Astrocyte of the spinal cord (primary cell): ENCODE results near the gene CAMK2B.
A peak's percentile ranks its signal among the peaks of the same experiment; 100 is the strongest.
"Not testable (repeated sequence)": the region's sequence is repeated elsewhere in the genome, so short reads cannot be mapped to it uniquely, and the experiment has no call there.

ENCODE experiments used
- DNase-seq: peaks from one replicate; pipeline ENCODE4 v3.0.0; 2011; ENCODE audit warnings: low read depth, low spot score
- H3K4me3 ChIP-seq: 2 replicates; pipeline ENCODE4 v1.5.1; 2011; ENCODE audit warnings: low read depth, mild to moderate bottlenecking, low read length, moderate library complexity
- in situ Hi-C: cut with HindIII; loops from 2 replicates; pipeline ENCODE4 v1.10.0; 2017; ENCODE audit warnings: low sequenced_read_pairs
- TF ChIP-seq, protein P1 (sequence below): IDR thresholded peaks from 2 replicates; pipeline ENCODE4 v1.5.1; 2012; ENCODE audit warnings: low read depth, mild to moderate bottlenecking, low read length, inconsistent platforms

The CAMK2B gene

DNA sequence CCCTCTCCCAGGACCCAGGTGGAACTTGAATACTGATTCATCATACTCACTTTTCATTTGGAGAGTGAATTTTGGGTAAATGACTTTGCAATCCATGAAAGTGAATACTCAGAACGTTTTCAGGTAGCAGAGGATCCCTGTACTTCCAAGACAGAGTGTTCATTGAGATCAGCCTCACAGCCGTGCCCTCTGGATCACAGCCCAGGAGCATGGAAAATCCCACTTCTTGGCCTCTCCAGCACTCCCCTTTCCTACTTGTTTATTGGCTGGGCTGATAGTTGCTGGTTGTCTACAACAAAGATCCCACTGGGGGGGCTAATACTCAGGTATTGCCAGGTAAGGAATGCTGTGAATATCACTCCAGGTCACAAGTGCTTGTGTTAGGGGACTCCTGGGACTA is 142.0 kb downstream of the CAMK2B start:
- in situ Hi-C loops: no loop called here
- DNase-seq: no peak
- TF ChIP-seq, protein P1, sequence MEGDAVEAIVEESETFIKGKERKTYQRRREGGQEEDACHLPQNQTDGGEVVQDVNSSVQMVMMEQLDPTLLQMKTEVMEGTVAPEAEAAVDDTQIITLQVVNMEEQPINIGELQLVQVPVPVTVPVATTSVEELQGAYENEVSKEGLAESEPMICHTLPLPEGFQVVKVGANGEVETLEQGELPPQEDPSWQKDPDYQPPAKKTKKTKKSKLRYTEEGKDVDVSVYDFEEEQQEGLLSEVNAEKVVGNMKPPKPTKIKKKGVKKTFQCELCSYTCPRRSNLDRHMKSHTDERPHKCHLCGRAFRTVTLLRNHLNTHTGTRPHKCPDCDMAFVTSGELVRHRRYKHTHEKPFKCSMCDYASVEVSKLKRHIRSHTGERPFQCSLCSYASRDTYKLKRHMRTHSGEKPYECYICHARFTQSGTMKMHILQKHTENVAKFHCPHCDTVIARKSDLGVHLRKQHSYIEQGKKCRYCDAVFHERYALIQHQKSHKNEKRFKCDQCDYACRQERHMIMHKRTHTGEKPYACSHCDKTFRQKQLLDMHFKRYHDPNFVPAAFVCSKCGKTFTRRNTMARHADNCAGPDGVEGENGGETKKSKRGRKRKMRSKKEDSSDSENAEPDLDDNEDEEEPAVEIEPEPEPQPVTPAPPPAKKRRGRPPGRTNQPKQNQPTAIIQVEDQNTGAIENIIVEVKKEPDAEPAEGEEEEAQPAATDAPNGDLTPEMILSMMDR: no peak
- no peak overlapping the region for H3K4me3 ChIP-seq

DNA sequence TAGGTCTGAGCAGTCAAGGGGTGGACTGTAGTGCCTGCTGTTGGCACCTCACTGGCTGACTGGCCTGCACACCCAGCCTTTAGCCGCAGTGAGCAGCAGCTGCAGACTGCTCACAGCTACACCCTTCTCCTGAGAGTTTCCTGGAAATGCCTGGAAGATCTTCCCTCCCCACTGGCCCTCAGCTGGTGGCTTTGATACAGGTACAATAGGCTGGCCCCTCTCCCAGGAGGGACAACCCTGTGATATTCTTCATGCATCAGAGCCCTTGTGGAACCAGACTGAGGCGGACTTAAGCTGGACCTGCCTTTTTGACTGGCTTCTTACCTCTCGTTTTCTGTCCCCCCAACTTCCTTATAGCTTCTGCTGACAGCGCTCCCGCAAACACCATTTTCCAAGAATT is 142.6 kb downstream of the CAMK2B start:
- in situ Hi-C loops: no loop called here
- TF ChIP-seq, protein P1: no peak
- no peak for DNase-seq
- H3K4me3 ChIP-seq: no peak overlapping the region

DNA sequence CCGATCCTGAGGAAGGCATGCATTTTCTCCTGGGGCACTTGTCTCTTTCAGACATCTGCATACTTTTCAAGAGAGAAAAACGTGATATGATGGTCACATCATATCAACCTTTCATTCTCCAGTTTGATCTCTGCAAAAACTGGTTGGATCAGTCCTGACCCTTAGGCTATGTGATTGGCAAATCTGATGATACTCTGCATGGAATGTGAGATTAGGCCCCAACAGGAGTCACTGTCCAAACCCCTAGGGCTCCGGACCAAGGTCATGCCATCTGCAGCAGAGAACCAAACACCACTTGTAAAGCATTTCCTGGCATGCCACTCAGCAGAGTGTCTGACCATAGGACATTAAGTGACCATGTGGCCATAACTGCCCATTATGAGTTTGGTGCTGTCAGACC is 144.8 kb downstream of the CAMK2B start:
- in situ Hi-C loops: no loop called here
- H3K4me3 ChIP-seq: no peak overlapping the region
- no peak for DNase-seq
- TF ChIP-seq, protein P1: no peak

DNA sequence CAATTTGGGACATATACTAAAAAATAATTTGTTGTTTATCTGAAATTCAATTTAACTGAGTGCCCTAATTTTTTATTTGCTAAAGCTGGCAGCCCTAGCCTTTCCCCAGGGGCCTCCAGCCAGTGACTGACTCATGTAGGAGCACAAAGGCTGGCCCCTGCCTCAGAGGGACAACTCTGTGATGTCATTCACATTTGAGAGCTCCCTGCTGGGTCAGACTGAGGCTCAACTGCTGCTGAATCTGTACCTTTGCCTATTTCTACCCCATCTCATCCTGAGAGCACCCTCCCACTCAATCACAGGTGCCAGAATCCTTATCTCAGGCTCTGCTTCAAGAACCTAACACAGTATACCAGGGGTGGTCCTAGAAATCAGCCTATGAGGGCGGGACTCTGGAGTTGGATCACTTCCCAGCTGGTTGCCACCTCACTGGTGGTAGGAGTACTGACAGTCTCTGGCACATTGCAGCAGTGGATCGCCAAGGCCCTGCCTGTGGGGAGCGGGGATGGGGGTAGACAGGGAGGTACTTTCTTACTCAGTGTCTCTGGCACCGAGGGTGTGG is 147.7 kb downstream of the CAMK2B start:
- in situ Hi-C loops: no loop called here
- TF ChIP-seq, protein P1: no peak
- peak; percentile 70 for DNase-seq
- no peak overlapping the region for H3K4me3 ChIP-seq

DNA sequence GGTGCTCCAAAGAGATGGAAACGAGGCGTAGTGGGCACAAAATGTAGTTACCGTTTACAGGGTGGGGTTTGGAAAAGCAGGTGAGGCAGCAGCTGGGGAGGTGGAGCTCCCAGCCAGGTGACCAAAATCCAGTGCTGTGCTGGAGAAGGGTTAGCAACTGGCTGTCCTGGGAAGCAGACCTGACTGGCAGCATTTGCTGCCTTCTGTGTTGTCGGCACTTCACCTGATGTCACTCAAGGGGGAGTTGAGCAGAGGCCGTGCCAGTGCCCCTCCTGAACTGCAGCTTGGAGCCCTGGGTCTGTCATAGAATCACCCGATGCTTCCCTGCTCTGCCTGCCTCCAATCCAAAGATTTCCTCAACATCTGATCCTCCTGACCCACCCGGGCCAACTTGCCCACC is 148.9 kb downstream of the CAMK2B start:
- in situ Hi-C loops: no loop called here

DNA sequence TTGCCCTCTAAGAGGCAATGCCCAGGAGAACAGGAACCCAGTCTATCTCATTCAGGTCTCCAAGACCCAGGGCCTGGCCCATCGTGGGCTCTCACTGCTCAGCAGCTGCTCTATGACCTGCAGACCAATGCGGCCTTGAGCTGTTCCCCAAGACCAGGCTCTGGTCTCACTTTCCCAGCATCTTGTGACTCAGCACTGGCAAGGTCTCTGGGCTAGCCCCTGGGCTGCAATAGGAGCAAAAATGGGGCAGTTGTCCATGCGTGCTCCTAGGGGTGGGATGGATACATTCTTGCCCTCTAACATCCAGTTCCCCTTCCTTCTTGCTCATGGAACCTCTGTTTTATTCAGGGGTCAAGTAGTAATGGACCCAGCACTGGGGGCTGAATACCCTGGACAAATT is 149.7 kb downstream of the CAMK2B start:
- no peak overlapping the region for H3K4me3 ChIP-seq
- in situ Hi-C loops: no loop called here
- TF ChIP-seq, protein P1: no peak
- DNase-seq: no peak

More for the DNA sequence above, 148.9 kb downstream of the CAMK2B start:
- DNase-seq: no peak
- H3K4me3 ChIP-seq: no peak overlapping the region
- TF ChIP-seq, protein P1: no peak

DNA sequence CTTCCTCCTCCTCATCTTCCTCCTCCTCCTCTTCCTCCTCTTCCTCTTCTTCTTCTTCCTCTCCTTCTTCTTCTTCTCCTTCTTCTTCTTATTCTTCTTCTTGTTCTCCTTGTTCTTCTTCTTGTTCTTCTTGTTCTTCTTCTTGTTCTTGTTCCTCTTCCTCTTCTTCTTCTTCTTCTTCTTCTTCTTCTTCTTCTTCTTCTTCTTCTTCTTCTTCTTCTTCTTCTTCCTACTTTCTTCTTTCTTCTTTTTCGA is 150.8 kb downstream of the CAMK2B start:
- DNase-seq, H3K4me3 ChIP-seq, in situ Hi-C loops: not testable (repeated sequence)
